HepG2 (cell line): ENCODE results near the gene TMEM86B. TPM values are rescaled to one million over a fixed set of nuclear protein-coding genes. Genes with fewer than 3 reads are reported as not detected.

ENCODE experiments used
- CEBPG ChIP-seq: IDR thresholded peaks from 2 replicates; pipeline ENCODE4 v1.6.1; 2016
- ETV6 ChIP-seq: sonication (generic); formaldehyde crosslinking; conservative IDR thresholded peaks from 2 replicates; pipeline ENCODE4 v1.4.0; 2020; ENCODE audit warnings: missing genetic modification reagents
- PBX3 ChIP-seq: sonication (generic); formaldehyde crosslinking; IDR thresholded peaks from 2 replicates; pipeline ENCODE4 v1.8.1; 2023; ENCODE audit warnings: missing genetic modification reagents, inconsistent platforms, borderline replicate concordance
- SP1 ChIP-seq, 2 experiments: fragments of 450-650 bp in 1 of 2; sonication (generic) in 1 of 2; formaldehyde crosslinking in 1 of 2; IDR thresholded peaks; 2 replicates each; pipeline versions ENCODE4 v1.4.0 to v1.6.1; 2016 to 2020; ENCODE audit warnings: missing genetic modification reagents in 1 of 2
- THYN1 ChIP-seq: sonication (generic); formaldehyde crosslinking; IDR thresholded peaks from 2 replicates; pipeline ENCODE4 v1.8.1; 2023; ENCODE audit warnings: low read depth, mild to moderate bottlenecking, moderate library complexity, missing genetic modification reagents, borderline replicate concordance
- USF2 ChIP-seq, 2 experiments: sonication (generic) in 1 of 2; formaldehyde crosslinking in 1 of 2; IDR thresholded peaks; 2 replicates each; pipeline versions ENCODE4 v1.5.1 to v1.6.1; 2011 to 2020; ENCODE audit warnings: borderline replicate concordance in 1 of 2, low read depth in 1 of 2, low read length in 1 of 2, mild to moderate bottlenecking in 1 of 2, missing genetic modification reagents in 1 of 2, moderate library complexity in 1 of 2
- ZNF580 ChIP-seq: IDR thresholded peaks from 2 replicates; pipeline ENCODE4 v1.6.1; 2016; ENCODE audit warnings: low read depth, borderline replicate concordance
- ZNF609 ChIP-seq: sonication (generic); formaldehyde crosslinking; IDR thresholded peaks from 2 replicates; pipeline ENCODE4 v1.4.0; 2020; ENCODE audit warnings: mild to moderate bottlenecking, missing genetic modification reagents, borderline replicate concordance
- ZNF782 ChIP-seq: sonication (generic); formaldehyde crosslinking; IDR thresholded peaks from 2 replicates; pipeline ENCODE4 v1.4.0; 2020; ENCODE audit warnings: missing genetic modification reagents, mild to moderate bottlenecking, borderline replicate concordance
- ZSCAN20 ChIP-seq: sonication (generic); formaldehyde crosslinking; IDR thresholded peaks from 2 replicates; pipeline ENCODE4 v1.4.0; 2020; ENCODE audit warnings: missing genetic modification reagents, mild to moderate bottlenecking, borderline replicate concordance
- ZSCAN21 ChIP-seq: sonication (generic); formaldehyde crosslinking; IDR thresholded peaks from 2 replicates; pipeline ENCODE4 v1.8.0; 2022; ENCODE audit warnings: mild to moderate bottlenecking, missing genetic modification reagents, moderate library complexity, borderline replicate concordance
- polyA plus RNA-seq, 8 experiments: library from polyadenylated mRNA; depleted of rRNA in 3 of 8; stranded (reverse) in 7 of 8; unstranded in 1 of 8; fragments of >200 nt; fragmentation: Illumina TruSeq in 4 of 8; extraction: Trizol in 4 of 8; gene quantifications; 2 replicates each; pipeline versions ENCODE4 v1.2.1 to v1.2.3, GENCODE V29; 2011 to 2016; ENCODE audit warnings: low read depth in 4 of 8, missing spikeins in 1 of 8, mixed read lengths in 1 of 8; ENCODE audit not compliant: insufficient read depth in 1 of 8
- total RNA-seq, 5 experiments: library from RNA; depleted of rRNA; stranded (reverse); fragments of >200 nt; fragmentation: Illumina TruSeq; extraction: Trizol; gene quantifications; 2 replicates each; pipeline ENCODE4 v1.2.3, GENCODE V29; 2016; ENCODE audit warnings: low read depth in 1 of 5
- TF ChIP-seq, protein P1 (sequence below): sonication (generic); formaldehyde crosslinking; IDR thresholded peaks from 2 replicates; pipeline ENCODE4 v1.8.1; 2023; ENCODE audit warnings: mild to moderate bottlenecking, inconsistent platforms, moderate library complexity, missing genetic modification reagents, borderline replicate concordance
- TF ChIP-seq, protein P2 (sequence below): sonication (generic); formaldehyde crosslinking; IDR thresholded peaks from 2 replicates; pipeline ENCODE4 v1.4.0; 2020; ENCODE audit warnings: mild to moderate bottlenecking, missing genetic modification reagents

TMEM86B gene
- total and polyA plus RNA-seq, 2 of the 13 experiments (the other 11 are each of a cell fraction or from before 2014, with no cell fraction given), result 7.7 to 9.6 TPM

DNA sequence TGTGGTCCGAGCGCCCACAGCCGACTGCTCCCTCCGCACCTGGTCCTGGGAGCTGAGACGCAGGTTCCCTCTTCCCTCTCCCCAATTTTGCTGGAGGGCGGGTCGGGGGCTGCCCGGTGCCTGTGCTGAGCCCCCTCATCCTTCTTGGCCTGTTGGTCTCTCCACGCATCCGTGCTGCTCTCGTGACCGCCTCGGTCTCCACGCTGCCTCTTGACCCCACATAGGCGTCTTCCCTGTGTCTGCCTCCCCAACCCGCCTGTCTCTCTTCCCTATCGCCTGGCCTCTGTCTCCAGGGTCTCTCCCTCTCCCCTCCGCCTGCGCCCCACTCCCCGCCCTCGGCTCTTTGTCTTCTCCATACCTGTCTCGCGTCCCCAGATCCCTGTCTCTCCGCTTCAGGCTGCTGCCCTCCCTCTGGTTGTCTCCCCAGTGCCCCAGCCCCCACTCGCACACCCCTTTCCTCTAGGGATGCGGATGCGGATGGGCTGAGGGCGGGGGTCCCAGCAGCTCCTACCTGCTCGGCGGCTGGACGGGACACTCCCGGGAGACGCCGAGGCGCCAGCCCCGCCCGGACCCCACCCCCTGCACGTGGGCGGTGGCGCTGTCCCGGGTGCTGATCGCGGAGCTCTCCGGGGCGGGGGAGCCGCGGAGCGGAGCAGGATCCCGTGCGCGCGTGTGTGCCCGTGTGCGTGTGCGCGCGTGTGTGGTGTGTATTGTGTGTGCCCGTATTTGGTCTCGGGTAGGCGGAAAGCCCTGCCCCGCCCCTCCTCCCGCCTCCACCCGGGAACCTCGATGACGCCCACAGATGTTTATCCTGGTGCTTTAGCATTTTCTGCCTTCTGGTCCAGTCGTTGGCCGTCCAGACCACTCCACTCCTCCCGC lies 48.7 kb downstream of the TMEM86B start, which contains the start of gene SYT5 (continued):
- TF ChIP-seq, protein P1, sequence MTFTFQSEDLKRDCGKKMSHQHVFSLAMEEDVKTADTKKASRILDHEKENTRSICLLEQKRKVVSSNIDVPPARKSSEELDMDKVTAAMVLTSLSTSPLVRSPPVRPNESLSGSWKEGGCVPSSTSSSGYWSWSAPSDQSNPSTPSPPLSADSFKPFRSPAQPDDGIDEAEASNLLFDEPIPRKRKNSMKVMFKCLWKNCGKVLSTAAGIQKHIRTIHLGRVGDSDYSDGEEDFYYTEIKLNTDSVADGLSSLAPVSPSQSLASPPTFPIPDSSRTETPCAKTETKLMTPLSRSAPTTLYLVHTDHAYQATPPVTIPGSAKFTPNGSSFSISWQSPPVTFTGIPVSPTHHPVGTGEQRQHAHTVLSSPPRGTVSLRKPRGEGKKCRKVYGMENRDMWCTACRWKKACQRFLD (CRISPR knock-in tag), result no peak
- TF ChIP-seq ZNF782 (CRISPR knock-in tag) (no peak), ZNF580 (no peak), THYN1 (CRISPR knock-in tag) (no peak), ZSCAN20 (CRISPR knock-in tag) (no peak), USF2 (IDR thresholded peaks at IDR 0.05; ENCODE audit: low read depth, low read length) (no peak), USF2 (CRISPR knock-in tag; IDR thresholded peaks at IDR 0.05; ENCODE audit: borderline replicate concordance) (no peak), ETV6 (CRISPR knock-in tag) (no peak), SP1 (IDR thresholded peaks at IDR 0.05) (no peak), SP1 (CRISPR knock-in tag; IDR thresholded peaks at IDR 0.05) (0 out of 2 replicates have a peak, but pooled peaks have one; percentile 28), ZSCAN21 (CRISPR knock-in tag) (peak; percentile 41; the same call in 1 of the 2 replicates), PBX3 (CRISPR knock-in tag) (no peak), CEBPG (CRISPR knock-in tag) (no peak), ZNF609 (CRISPR knock-in tag) (no peak)
- TF ChIP-seq, protein P2, sequence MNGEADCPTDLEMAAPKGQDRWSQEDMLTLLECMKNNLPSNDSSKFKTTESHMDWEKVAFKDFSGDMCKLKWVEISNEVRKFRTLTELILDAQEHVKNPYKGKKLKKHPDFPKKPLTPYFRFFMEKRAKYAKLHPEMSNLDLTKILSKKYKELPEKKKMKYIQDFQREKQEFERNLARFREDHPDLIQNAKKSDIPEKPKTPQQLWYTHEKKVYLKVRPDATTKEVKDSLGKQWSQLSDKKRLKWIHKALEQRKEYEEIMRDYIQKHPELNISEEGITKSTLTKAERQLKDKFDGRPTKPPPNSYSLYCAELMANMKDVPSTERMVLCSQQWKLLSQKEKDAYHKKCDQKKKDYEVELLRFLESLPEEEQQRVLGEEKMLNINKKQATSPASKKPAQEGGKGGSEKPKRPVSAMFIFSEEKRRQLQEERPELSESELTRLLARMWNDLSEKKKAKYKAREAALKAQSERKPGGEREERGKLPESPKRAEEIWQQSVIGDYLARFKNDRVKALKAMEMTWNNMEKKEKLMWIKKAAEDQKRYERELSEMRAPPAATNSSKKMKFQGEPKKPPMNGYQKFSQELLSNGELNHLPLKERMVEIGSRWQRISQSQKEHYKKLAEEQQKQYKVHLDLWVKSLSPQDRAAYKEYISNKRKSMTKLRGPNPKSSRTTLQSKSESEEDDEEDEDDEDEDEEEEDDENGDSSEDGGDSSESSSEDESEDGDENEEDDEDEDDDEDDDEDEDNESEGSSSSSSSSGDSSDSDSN (CRISPR knock-in tag), result no peak
